Right cardiac atrium (tissue), 5 donors: Measurements from ENCODE around the gene SLC22A2. TPM values are rescaled to one million over a fixed set of nuclear protein-coding genes. Genes with fewer than 3 reads are reported as not detected.

Source experiments
- ATAC-seq, 2 donors: fragments of 200-7000 bp; cut with Tn5 transposase; one replicate each; pipeline versions ENCODE4 v1.8.0 to v1.9.1; 2020; ENCODE audit warnings: moderate library complexity in 2 of 2, mild to moderate bottlenecking in 1 of 2
- DNase-seq, 3 donors: peaks; one replicate each; pipeline ENCODE4 v3.0.0-alpha.2; 2020
- H3K27ac ChIP-seq: one replicate; pipeline ENCODE4 v1.5.1; 2013; ENCODE audit warnings: mild to moderate bottlenecking, low read length, control low read depth, moderate library complexity
- H3K27me3 ChIP-seq: one replicate; pipeline ENCODE4 v1.6.1; 2013; ENCODE audit not compliant: control insufficient read depth, insufficient read depth
- H3K4me1 ChIP-seq: one replicate; pipeline ENCODE4 v1.6.1; 2013; ENCODE audit warnings: low read length; ENCODE audit not compliant: control insufficient read depth, insufficient read depth
- H3K4me3 ChIP-seq: one replicate; pipeline ENCODE4 v1.5.1; 2013; ENCODE audit warnings: low read length, control low read depth
- H3K9me3 ChIP-seq: one replicate; pipeline ENCODE4 v1.6.1; 2013; ENCODE audit warnings: low read length; ENCODE audit not compliant: control insufficient read depth
- WGBS: extraction: QIAGEN DNeasy Blood & Tissue Kit; methylation state at CpG from one replicate; pipeline ENCODE4 v1.1.7; 2013; 5-methylcytosine and 5-hydroxymethylcytosine counted together
- intact Hi-C, 4 donors: fragments of 100-400 bp; cut with DNase I; formaldehyde crosslinking; loops; one replicate each; pipeline versions ENCODE4 v1.11.0 to v1.14.0; 2022 to 2023
- polyA plus RNA-seq: library from polyadenylated mRNA; stranded (reverse); fragments of 200-250 nt; gene quantifications from one replicate; pipeline ENCODE4 v1.2.3, GENCODE V29; 2013
- total RNA-seq, 4 donors: library from RNA; stranded (reverse); fragmentation: NEBNext Ultra II Directional; extraction: Animal tissue kit (Norgen Biotek cat#: 25700); gene quantifications; one replicate each; pipeline ENCODE4 v1.2.1, GENCODE V29; 2021
- donor health status: healthy with polysubstance abuse.
- donor health status: DM: no; HTN: yes; CAD: no.
- donor health status: DM: no; HTN: no; CAD: no.
- donor health status: DM: no; HTN: yes; CAD: no; lungs with severe emphysema.
- donor health status: DM: yes; HTN: yes; CAD: no.

Gene SLC22A2
- total and polyA plus RNA-seq, 5 donors, result 0.05 TPM; not detected in 4

- DNase-seq (no peak), ATAC-seq (no peak)
- 70% methylated on average over 4 of the region's 4 CpGs for WGBS
- Histone ChIP-seq H3K27me3 (no peaks in the 10 kb centered on the region), H3K27ac (no peak overlapping the region), H3K4me3 (no peak overlapping the region), H3K4me1 (no peaks in the 10 kb centered on the region), H3K9me3 (no peaks in the 10 kb centered on the region)
- intact Hi-C loops, result no loop called here
Measured at GRCh38 chr6:160227038-160227768, 31.4 kb downstream of the SLC22A2 start.

- no peaks in the 10 kb centered on the region for H3K4me1 ChIP-seq
- WGBS, result 70% methylated on average over 7 of the region's 7 CpGs
- intact Hi-C loops, result no loop called here
- H3K27me3 ChIP-seq, result no peaks in the 10 kb centered on the region
- ATAC-seq (no peak), DNase-seq (no peak)
- no peak overlapping the region for H3K27ac ChIP-seq
- H3K4me3 ChIP-seq, result no peak overlapping the region
- no peaks in the 10 kb centered on the region for H3K9me3 ChIP-seq
Measured at GRCh38 chr6:160226118-160226591, 32.5 kb downstream of the SLC22A2 start.

DNA sequence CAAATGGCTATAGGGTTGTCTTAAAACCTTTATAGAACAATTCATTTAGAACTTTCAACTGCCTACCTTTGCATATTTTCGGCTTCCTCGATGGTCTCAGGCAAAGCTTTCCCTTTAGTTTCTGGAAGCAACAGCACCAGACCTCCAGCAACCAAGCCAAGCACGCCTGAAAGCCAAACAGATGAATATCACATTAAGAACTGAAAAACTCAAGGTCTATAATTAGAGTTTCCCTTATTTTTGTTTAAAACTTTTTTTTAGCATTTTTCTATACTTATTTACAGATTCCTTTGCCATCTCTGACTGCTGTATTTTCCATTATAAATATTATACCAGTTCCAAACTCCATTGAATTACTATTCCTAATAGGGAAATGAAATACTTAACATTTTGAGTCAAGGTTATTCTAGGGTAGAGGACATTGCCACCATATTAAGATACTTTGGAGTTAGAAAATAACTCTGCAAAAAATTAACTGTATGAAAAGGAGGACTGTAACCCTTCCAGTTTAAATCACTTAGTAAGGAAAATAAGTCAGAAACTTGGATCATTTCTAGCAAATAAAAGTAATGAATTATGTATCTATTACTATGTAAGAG is 33.9 kb downstream of the SLC22A2 start:
- DNase-seq (no peak), ATAC-seq (no peak)
- Histone ChIP-seq H3K9me3 (no peaks in the 10 kb centered on the region), H3K4me3 (no peak overlapping the region), H3K27me3 (no peaks in the 10 kb centered on the region), H3K4me1 (no peaks in the 10 kb centered on the region), H3K27ac (no peak overlapping the region)
- intact Hi-C loops, result no loop called here
- WGBS, result 83% methylated on average over 3 of the region's 3 CpGs

GRCh38 chr6:160222491-160222890 is 36.1 kb downstream of the SLC22A2 start:
- intact Hi-C loops, result no loop called here
- Histone ChIP-seq H3K27me3 (no peaks in the 10 kb centered on the region), H3K27ac (no peak overlapping the region), H3K4me1 (no peaks in the 10 kb centered on the region), H3K9me3 (peaks cover 2% of the 10 kb centered on the region), H3K4me3 (no peak overlapping the region)
- ATAC-seq (no peak), DNase-seq (no peak)
- WGBS, result 76% methylated on average over 4 of the region's 4 CpGs

GRCh38 chr6:160221918-160222317 is 36.7 kb downstream of the SLC22A2 start:
- peaks cover 2% of the 10 kb centered on the region for H3K9me3 ChIP-seq
- no peak overlapping the region for H3K27ac ChIP-seq
- no peaks in the 10 kb centered on the region for H3K4me1 ChIP-seq
- 86% methylated on average over 1 of the region's 1 CpG for WGBS
- no peak overlapping the region for H3K4me3 ChIP-seq
- ATAC-seq, result no peak
- intact Hi-C loops, result no loop called here
- no peak for DNase-seq
- no peaks in the 10 kb centered on the region for H3K27me3 ChIP-seq

- intact Hi-C loops, result no loop called here
- Histone ChIP-seq H3K27me3 (no peaks in the 10 kb centered on the region), H3K27ac (no peak overlapping the region), H3K9me3 (peaks cover 2% of the 10 kb centered on the region), H3K4me1 (no peaks in the 10 kb centered on the region), H3K4me3 (no peak overlapping the region)
- ATAC-seq, result no peak
- 33% methylated on average over 3 of the region's 3 CpGs for WGBS
- DNase-seq, result no peak
Measured at GRCh38 chr6:160221423-160221822, 37.2 kb downstream of the SLC22A2 start.

GRCh38 chr6:160218810-160219209 is 39.8 kb downstream of the SLC22A2 start:
- Histone ChIP-seq H3K9me3 (peaks cover 2% of the 10 kb centered on the region), H3K4me3 (no peak overlapping the region), H3K27me3 (no peaks in the 10 kb centered on the region), H3K4me1 (no peaks in the 10 kb centered on the region), H3K27ac (no peak overlapping the region)
- no peak for ATAC-seq
- intact Hi-C loops, result no loop called here
- WGBS, result 84% methylated on average over 2 of the region's 2 CpGs
- no peak for DNase-seq

- intact Hi-C loops, result no loop called here
- H3K27ac ChIP-seq, result no peak overlapping the region
- no peaks in the 10 kb centered on the region for H3K27me3 ChIP-seq
- ATAC-seq, result no peak
- no peak for DNase-seq
- 69% methylated on average over 4 of the region's 4 CpGs for WGBS
- H3K4me3 ChIP-seq, result no peak overlapping the region
- peaks cover 2% of the 10 kb centered on the region for H3K9me3 ChIP-seq
- H3K4me1 ChIP-seq, result no peaks in the 10 kb centered on the region
Measured at GRCh38 chr6:160217863-160218262, 40.8 kb downstream of the SLC22A2 start.

- ATAC-seq (peak in 1 of 2 donors; percentile 74), DNase-seq (no peak)
- Histone ChIP-seq H3K9me3 (peaks cover 2% of the 10 kb centered on the region), H3K27me3 (no peaks in the 10 kb centered on the region), H3K27ac (no peak overlapping the region), H3K4me1 (no peaks in the 10 kb centered on the region), H3K4me3 (no peak overlapping the region)
- WGBS, result 52% methylated on average over 1 of the region's 1 CpG
- intact Hi-C loops, result no loop called here
Measured at GRCh38 chr6:160217073-160217472, 41.5 kb downstream of the SLC22A2 start.

DNA sequence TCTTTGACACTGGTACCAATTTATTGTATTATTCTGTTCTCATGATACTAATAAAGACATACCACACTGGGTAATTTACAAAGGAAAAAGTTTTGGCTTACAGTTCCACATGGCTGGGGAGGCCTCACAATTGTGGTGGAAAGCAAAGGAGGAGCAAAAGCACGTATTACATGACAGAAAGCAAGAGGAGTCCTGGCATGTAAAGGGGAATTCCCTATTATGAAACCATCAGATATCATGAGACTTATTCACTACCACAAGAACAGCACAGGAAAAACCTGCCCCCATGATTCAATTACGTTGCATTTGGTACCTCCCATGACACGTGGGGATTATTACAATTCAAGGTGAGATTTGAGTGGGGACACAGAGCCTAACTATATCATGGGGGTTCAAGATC is 43.4 kb downstream of the SLC22A2 start:
- DNase-seq (no peak), ATAC-seq (no peak)
- intact Hi-C loops, result no loop called here
- H3K9me3 ChIP-seq, result peaks cover 2% of the 10 kb centered on the region
- no peak overlapping the region for H3K27ac ChIP-seq
- H3K4me1 ChIP-seq, result no peaks in the 10 kb centered on the region
- H3K4me3 ChIP-seq, result no peak overlapping the region
- no peaks in the 10 kb centered on the region for H3K27me3 ChIP-seq
- 38% methylated on average over 3 of the region's 3 CpGs for WGBS

DNA sequence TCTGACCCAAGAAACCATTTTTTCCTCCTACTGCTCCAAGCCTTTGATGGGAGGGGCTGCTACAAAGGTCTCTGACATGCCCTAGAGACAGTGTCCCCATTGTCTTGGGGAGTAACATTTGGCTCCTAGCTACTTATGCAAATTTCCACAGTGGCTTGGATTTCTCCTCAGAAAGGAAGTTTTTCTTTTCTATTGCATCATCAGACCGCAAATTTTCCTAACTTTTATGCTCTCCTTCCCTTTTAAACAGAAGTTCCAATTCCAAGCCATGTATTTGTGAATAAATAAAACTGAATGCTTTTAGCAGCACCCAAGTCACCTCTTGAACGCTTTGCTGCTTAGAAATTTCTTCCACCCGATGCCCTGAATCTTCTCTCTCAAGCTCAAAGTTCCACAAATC is 51.0 kb downstream of the SLC22A2 start:
- H3K4me3 ChIP-seq, result no peak overlapping the region
- H3K27ac ChIP-seq, result no peak overlapping the region
- no peaks in the 10 kb centered on the region for H3K9me3 ChIP-seq
- no peaks in the 10 kb centered on the region for H3K27me3 ChIP-seq
- DNase-seq, result no peak
- no peak for ATAC-seq
- WGBS, result 76% methylated on average over 3 of the region's 3 CpGs
- no peaks in the 10 kb centered on the region for H3K4me1 ChIP-seq
- intact Hi-C loops, result no loop called here
